Dermis lymphatic vessel endothelial cell (primary cell): ENCODE data around the gene PIEZO1. TPM values are rescaled to one million over a fixed set of nuclear protein-coding genes. Genes with fewer than 3 reads are reported as not detected.

ENCODE experiments used
- total RNA-seq: library from RNA; depleted of rRNA; stranded (reverse); fragments of >200 nt; gene quantifications from 2 replicates; pipeline ENCODE4 v1.2.1, GENCODE V29; 2014

The PIEZO1 gene, protein sequence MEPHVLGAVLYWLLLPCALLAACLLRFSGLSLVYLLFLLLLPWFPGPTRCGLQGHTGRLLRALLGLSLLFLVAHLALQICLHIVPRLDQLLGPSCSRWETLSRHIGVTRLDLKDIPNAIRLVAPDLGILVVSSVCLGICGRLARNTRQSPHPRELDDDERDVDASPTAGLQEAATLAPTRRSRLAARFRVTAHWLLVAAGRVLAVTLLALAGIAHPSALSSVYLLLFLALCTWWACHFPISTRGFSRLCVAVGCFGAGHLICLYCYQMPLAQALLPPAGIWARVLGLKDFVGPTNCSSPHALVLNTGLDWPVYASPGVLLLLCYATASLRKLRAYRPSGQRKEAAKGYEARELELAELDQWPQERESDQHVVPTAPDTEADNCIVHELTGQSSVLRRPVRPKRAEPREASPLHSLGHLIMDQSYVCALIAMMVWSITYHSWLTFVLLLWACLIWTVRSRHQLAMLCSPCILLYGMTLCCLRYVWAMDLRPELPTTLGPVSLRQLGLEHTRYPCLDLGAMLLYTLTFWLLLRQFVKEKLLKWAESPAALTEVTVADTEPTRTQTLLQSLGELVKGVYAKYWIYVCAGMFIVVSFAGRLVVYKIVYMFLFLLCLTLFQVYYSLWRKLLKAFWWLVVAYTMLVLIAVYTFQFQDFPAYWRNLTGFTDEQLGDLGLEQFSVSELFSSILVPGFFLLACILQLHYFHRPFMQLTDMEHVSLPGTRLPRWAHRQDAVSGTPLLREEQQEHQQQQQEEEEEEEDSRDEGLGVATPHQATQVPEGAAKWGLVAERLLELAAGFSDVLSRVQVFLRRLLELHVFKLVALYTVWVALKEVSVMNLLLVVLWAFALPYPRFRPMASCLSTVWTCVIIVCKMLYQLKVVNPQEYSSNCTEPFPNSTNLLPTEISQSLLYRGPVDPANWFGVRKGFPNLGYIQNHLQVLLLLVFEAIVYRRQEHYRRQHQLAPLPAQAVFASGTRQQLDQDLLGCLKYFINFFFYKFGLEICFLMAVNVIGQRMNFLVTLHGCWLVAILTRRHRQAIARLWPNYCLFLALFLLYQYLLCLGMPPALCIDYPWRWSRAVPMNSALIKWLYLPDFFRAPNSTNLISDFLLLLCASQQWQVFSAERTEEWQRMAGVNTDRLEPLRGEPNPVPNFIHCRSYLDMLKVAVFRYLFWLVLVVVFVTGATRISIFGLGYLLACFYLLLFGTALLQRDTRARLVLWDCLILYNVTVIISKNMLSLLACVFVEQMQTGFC (N-terminal part only)
- 309 and 321 TPM in 2 replicates for total RNA-seq

DNA sequence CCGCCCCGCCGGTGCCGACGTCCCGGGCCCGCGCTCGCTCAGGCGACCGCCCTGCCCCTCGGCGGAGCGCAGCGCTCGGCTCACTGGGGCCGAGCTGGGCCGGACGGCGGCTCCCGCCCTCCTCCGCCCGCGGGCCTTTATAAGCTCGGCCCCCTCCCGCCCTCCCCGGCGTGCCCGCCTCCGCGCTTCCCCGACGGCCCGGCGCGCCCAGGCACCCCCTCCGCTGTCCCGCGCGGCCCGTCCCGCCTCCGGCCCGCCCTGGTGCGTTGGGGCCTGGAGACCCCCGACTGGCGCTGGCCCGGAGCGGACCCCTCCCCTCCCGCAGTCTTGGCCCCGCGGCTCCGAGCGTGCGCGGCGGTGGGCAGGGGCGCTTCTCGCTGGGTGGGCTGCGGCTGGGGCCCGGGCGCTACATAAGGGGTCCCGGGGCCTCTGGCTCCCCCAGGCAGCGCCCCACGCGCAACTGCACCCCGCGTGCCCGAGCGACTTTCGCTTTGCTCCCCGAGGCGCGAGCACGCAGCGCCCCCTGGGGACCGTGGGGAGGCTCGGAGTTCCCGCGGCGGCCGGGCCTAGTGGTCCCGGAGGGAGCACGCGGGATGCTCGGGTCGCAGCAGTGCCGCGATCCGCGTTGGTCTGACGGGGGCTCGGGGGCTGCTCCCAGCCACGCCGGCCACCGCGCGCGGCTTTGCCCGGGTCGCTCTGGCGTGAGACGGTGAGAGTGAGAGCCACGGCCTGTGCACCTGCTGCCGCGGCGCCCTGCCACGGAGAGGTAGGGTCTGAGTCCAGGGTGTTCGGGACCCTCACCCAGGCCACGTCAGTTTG, at the start of gene PIEZO1:
Gene PIEZO1, minus strand, starts transcription at position 115 of the 819 bp plus-strand sequence. CDS start 256 bp downstream, outside the sequence.

DNA sequence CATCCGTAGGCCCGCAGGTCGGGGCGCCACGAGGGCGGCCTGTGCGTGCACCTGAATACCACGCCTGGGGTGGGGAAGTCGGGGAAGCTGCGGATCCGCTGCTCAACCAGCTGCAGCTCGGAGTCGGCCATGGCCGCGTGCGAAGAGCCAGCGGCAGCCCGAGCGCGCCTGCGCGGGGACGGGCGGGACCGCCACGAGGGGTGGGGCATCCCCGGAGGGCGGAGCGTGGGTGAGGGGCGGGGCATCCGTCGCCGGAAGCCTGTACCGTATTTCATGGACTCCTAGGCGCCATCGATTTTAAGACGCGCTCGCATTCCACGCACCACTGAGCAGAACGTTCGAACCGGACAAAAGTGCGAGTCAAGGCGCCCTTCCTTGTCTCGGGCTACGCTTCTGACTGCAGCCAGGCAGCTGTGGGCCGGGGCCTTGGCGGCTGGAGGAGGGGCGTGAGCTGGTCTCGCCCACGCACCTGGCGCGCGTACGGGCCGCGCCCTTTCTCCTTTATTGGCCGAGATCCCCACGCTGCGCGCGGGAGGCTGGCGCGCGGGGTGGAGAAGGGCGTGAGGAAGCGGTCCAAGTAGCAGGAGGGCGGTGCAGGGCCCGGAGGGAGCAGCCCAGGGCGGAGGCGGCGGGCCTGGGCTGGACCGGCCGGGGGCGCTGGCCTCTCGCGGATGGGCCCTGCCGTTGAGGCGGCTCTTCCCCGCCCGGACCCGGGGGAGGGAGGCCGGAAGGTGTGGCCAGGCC, 26.9 kb upstream of the PIEZO1 start, which contains the start of gene APRT:
Gene APRT, minus strand, starts transcription at position 160 of the 744 bp plus-strand sequence. Its CDS starts 29 bp downstream, at position 131.

DNA sequence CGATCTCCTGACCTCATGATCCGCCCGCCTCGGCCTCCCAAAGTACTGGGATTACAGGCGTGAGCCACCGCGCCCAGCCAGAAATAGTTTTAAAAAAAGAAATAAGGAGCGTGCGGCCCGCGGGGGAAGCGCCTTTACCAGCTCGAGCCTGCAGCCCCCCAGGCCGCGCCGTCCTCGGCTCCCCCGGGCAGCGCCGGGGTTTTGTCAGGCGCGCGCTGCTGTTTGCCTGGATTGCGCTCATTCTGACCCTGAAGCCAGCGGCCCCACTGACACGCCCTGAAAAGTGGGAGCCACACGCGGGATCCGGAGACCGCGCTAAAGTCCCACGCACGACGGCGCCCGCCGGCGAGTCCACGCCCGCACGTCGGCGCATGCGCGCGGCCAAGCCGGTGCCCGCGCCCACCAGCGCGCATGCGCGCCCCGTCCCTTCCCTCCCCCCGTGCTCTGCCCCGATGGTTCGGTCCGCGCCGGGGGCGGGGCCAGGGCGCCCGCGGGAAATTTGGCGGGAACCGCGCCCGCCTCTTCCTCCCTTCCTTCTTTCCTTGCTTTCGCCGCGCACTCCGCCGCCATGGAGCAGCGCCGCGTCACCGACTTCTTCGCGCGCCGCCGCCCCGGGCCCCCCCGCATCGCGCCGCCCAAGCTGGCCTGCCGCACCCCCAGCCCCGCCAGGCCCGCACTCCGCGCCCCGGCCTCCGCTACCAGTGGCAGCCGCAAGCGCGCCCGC, 18.4 kb upstream of the PIEZO1 start, which contains the start of gene CDT1:
Gene CDT1, plus strand, starts transcription at position 526 of the 724 bp plus-strand sequence. Its CDS starts 43 bp downstream, at position 569.

DNA sequence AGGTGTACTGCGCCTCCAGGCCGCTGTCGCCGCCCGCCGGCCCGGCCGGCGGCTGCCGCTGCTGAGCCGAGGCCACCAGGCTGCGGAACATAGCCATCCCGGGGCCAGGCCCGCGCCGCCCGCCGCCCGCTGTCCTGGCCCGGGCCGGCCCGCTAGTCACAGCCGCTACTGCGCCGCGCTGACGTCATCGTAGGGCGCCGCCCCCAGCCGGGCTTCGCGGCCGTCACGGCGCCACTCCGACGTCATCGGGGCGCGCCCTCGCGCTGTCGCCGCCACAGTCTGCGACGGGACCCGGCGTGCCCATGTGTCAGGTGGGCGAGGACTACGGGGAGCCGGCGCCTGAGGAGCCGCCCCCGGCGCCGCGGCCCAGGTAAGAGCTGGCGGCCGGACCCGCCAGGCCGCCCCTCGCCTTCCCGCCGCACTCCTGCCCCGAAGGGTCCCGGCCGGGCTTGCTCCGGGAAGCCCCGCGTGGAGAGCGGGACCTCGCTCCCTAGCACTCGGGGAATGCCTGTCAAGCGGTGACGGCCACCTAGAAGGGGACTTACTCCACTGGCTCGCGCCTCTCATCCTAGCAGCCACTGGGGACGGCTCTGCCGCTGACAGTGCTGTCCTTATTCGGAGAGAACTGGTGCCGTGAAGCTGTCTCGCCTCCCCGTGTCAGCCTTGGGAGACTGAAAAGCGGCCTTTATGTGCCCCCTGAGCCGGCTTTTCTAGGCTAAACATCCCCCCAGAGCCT, 78.6 kb downstream of the PIEZO1 start, which contains the start of the genes CTU2 and RNF166:
Gene CTU2, plus strand, starts transcription at position 275 of the 736 bp plus-strand sequence. Its CDS starts 28 bp downstream, at position 303.
Gene RNF166, minus strand, starts transcription at position 180 of the 736 bp plus-strand sequence. Its CDS starts 83 bp downstream, at position 97.

DNA sequence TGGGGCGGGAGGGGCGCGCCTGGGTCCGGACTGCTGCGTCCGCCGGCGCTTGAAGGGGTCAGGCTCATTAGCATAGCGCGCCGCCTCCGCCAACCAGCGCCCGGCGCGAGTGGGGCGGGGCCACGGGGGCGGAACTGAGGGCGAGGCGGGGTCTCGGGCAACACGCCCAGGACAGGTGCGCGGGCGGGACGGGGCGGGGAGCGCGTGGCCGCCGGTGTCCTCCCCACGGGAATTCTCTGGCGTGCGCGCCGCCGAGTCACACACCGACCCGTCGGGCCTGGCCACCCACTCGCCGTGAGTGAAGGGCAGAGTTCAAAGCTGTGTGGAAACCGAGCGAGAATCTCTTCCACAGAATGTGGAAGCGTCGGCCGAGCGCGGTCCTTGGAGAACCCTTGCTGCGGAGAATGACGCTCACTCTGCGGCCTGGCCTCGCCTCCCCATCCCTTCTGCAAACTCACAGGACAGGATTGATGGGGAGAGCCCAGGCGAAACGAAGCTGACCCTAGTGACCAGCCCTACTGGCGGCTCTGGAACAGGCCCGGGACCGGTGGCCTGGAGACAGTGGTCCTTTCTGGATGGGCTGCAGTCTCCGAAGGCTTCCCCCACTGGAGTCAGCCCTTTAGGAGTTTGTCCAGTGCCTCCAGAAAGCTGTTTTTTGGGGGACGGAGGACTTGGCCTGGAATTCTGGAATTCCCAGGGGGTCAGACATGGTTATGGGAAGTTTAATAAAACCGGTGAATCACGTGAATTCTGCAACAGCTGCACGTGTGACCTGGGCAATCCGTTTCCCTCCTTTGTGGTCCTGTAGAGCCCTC, 98.4 kb downstream of the PIEZO1 start, which contains the start of gene SNAI3:
Gene SNAI3, minus strand, starts transcription at position 69 of the 815 bp plus-strand sequence. CDS start 101 bp downstream, outside the sequence.

Other genes starting within 250 kb of the PIEZO1 start
- gene ZC3H18, start 214.8 kb downstream of the PIEZO1 start, total RNA-seq = 7.5 and 8.7 TPM in 2 replicates
- gene IL17C, start 146.6 kb downstream of the PIEZO1 start, total RNA-seq = not detected in 2 replicates
- 329 and 521 TPM in 2 replicates for gene CYBA, start 134.2 kb downstream of the PIEZO1 start, total RNA-seq
- gene MVD, start 122.1 kb downstream of the PIEZO1 start, total RNA-seq = 30.0 and 38.9 TPM in 2 replicates
- 0.11 and 0.17 TPM in 2 replicates for gene SNAI3, start 98.7 kb downstream of the PIEZO1 start, total RNA-seq
- 9.7 and 11.5 TPM in 2 replicates for gene RNF166, start 78.8 kb downstream of the PIEZO1 start, total RNA-seq
- gene CTU2, start 78.7 kb downstream of the PIEZO1 start, total RNA-seq = 8.9 and 10.1 TPM in 2 replicates
- gene CDT1, start 18.6 kb upstream of the PIEZO1 start, total RNA-seq = 0.77 and 0.98 TPM in 2 replicates
- 67.5 and 72.0 TPM in 2 replicates for gene APRT, start 26.7 kb upstream of the PIEZO1 start, total RNA-seq
- gene GALNS, start 71.7 kb upstream of the PIEZO1 start, total RNA-seq = 11.2 and 15.6 TPM in 2 replicates
- 31.5 and 38.0 TPM in 2 replicates for gene TRAPPC2L, start 71.9 kb upstream of the PIEZO1 start, total RNA-seq
- not detected in 2 replicates for gene PABPN1L, start 81.4 kb upstream of the PIEZO1 start, total RNA-seq
- gene CBFA2T3, start 192.0 kb upstream of the PIEZO1 start, total RNA-seq = under 0.01 TPM in 1 of 2 replicates, not detected in the other